Measurements from ENCODE around the gene FCRL2.

The FCRL2 gene

DNA sequence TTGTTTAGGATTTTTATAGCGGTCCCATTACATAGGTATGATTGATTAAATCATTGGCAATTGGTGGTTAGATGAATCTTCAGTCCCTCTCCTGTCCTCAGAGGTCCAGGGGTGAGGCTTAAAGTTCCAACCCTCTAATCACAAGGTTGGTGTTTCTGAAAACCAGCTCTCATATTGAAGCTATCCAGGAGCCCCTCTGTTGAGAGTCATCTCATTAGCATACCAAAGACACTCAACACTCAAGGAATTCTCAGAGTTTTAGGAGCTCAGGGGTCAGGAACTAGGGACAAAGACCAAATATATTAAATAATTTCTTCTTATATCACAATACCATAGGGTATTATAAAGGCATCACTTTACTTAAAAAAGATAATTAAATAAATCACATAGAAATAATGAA is 23.3 kb downstream of the FCRL2 start:
- no peak overlapping the region for H3K4me3 ChIP-seq (ENCODE audit: low read depth, low read length)
- H3K9me3 ChIP-seq (ENCODE audit: control insufficient read depth, insufficient read depth, low read depth, low read length), result no peaks in the 10 kb centered on the region
- no peaks in the 10 kb centered on the region for H3K4me1 ChIP-seq (ENCODE audit: control insufficient read depth, insufficient read depth, low read length)
- ChIA-PET CTCF (interaction anchor here (0.5 kb wide), 1 partner anchor 20 kb away, joined by 3 read pairs; no protein-coding TSS in a partner anchor), POLR2A (no interaction called here)
- no peak overlapping the region for H3K27ac ChIP-seq (ENCODE audit: extremely low read depth, low read depth, low read length)
- TF ChIP-seq, protein P1, sequence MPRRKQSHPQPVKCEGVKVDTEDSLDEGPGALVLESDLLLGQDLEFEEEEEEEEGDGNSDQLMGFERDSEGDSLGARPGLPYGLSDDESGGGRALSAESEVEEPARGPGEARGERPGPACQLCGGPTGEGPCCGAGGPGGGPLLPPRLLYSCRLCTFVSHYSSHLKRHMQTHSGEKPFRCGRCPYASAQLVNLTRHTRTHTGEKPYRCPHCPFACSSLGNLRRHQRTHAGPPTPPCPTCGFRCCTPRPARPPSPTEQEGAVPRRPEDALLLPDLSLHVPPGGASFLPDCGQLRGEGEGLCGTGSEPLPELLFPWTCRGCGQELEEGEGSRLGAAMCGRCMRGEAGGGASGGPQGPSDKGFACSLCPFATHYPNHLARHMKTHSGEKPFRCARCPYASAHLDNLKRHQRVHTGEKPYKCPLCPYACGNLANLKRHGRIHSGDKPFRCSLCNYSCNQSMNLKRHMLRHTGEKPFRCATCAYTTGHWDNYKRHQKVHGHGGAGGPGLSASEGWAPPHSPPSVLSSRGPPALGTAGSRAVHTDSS (tag by site-specific recombination; IDR thresholded peaks at IDR 0.05), result no peak
- no peak for TF ChIP-seq ZNF37A (tag by site-specific recombination; IDR thresholded peaks at IDR 0.05)
- TF ChIP-seq, protein P2, sequence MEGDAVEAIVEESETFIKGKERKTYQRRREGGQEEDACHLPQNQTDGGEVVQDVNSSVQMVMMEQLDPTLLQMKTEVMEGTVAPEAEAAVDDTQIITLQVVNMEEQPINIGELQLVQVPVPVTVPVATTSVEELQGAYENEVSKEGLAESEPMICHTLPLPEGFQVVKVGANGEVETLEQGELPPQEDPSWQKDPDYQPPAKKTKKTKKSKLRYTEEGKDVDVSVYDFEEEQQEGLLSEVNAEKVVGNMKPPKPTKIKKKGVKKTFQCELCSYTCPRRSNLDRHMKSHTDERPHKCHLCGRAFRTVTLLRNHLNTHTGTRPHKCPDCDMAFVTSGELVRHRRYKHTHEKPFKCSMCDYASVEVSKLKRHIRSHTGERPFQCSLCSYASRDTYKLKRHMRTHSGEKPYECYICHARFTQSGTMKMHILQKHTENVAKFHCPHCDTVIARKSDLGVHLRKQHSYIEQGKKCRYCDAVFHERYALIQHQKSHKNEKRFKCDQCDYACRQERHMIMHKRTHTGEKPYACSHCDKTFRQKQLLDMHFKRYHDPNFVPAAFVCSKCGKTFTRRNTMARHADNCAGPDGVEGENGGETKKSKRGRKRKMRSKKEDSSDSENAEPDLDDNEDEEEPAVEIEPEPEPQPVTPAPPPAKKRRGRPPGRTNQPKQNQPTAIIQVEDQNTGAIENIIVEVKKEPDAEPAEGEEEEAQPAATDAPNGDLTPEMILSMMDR (tag by site-specific recombination; IDR thresholded peaks at IDR 0.05), result no peak
- TF ChIP-seq ZNF48 (tag by site-specific recombination; IDR thresholded peaks at IDR 0.05), result no peak
- no peak for TF ChIP-seq ZNF175 (tag by site-specific recombination; IDR thresholded peaks at IDR 0.05)
- TF ChIP-seq, protein P3, sequence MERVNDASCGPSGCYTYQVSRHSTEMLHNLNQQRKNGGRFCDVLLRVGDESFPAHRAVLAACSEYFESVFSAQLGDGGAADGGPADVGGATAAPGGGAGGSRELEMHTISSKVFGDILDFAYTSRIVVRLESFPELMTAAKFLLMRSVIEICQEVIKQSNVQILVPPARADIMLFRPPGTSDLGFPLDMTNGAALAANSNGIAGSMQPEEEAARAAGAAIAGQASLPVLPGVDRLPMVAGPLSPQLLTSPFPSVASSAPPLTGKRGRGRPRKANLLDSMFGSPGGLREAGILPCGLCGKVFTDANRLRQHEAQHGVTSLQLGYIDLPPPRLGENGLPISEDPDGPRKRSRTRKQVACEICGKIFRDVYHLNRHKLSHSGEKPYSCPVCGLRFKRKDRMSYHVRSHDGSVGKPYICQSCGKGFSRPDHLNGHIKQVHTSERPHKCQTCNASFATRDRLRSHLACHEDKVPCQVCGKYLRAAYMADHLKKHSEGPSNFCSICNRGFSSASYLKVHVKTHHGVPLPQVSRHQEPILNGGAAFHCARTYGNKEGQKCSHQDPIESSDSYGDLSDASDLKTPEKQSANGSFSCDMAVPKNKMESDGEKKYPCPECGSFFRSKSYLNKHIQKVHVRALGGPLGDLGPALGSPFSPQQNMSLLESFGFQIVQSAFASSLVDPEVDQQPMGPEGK (tag by site-specific recombination; IDR thresholded peaks at IDR 0.05), result no peak
- no peak for TF ChIP-seq ZNF391 (tag by site-specific recombination; IDR thresholded peaks at IDR 0.05; ENCODE audit: borderline replicate concordance, low read depth)
- TF ChIP-seq, protein P4, sequence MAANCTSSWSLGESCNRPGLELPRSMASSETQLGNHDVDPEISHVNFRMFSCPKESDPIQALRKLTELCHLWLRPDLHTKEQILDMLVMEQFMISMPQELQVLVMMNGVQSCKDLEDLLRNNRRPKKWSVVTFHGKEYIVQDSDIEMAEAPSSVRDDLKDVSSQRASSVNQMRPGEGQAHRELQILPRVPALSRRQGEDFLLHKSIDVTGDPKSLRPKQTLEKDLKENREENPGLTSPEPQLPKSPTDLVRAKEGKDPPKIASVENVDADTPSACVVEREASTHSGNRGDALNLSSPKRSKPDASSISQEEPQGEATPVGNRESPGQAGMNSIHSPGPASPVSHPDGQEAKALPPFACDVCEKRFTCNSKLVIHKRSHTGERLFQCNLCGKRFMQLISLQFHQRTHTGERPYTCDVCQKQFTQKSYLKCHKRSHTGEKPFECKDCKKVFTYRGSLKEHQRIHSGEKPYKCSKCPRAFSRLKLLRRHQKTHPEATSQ (tag by site-specific recombination; IDR thresholded peaks at IDR 0.05), result no peak
- no peak for TF ChIP-seq ZNF292 (tag by site-specific recombination; IDR thresholded peaks at IDR 0.05; ENCODE audit: borderline replicate concordance, low read depth)
- no peak for TF ChIP-seq ZNF221 (tag by site-specific recombination; IDR thresholded peaks at IDR 0.05; ENCODE audit: borderline replicate concordance)
- no peak for TF ChIP-seq KLF8 (tag by site-specific recombination; IDR thresholded peaks at IDR 0.05)
- TF ChIP-seq, protein P5, sequence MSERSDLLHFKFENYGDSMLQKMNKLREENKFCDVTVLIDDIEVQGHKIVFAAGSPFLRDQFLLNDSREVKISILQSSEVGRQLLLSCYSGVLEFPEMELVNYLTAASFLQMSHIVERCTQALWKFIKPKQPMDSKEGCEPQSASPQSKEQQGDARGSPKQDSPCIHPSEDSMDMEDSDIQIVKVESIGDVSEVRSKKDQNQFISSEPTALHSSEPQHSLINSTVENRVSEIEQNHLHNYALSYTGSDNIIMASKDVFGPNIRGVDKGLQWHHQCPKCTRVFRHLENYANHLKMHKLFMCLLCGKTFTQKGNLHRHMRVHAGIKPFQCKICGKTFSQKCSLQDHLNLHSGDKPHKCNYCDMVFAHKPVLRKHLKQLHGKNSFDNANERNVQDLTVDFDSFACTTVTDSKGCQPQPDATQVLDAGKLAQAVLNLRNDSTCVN (tag by site-specific recombination; optimal IDR thresholded peaks at IDR 0.05), result no peak
- no peak for TF ChIP-seq ZNF350 (tag by site-specific recombination; IDR thresholded peaks at IDR 0.05)
- TF ChIP-seq, protein P6, sequence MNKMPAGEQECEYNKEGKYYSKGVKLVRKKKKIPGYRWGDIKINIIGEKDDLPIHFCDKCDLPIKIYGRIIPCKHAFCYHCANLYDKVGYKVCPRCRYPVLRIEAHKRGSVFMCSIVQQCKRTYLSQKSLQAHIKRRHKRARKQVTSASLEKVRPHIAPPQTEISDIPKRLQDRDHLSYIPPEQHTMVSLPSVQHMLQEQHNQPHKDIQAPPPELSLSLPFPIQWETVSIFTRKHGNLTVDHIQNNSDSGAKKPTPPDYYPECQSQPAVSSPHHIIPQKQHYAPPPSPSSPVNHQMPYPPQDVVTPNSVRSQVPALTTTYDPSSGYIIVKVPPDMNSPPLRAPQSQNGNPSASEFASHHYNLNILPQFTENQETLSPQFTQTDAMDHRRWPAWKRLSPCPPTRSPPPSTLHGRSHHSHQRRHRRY (tag by site-specific recombination; IDR thresholded peaks at IDR 0.05), result no peak
- no peaks in the 10 kb centered on the region for H3K36me3 ChIP-seq (ENCODE audit: control insufficient read depth in 2 of 2, insufficient read depth in 1 of 2, low read length in 2 of 2)

DNA sequence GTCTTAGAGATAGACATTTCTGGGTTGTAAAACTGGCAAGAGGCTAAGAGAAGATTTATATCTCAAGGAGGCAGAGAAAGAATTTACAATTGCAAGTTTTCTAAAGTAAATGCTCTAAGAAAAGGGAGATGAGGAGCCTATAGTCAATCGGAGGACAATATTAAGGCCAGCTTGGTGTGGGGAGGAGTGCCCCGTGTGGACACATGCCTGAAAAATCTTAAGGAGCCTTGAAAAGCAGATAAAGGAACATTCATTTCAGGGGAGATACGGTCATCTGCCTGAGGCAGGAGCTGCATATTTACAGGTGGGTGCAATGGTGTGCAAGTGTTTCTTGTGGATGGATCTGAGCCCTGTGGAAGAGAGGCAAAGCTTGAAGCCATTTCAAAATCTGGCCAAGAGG is 25.6 kb downstream of the FCRL2 start:
- TF ChIP-seq ZNF157 (tag by site-specific recombination; IDR thresholded peaks at IDR 0.05) (no peak), ZNF501 (tag by site-specific recombination; IDR thresholded peaks at IDR 0.05) (no peak), KLF10 (tag by site-specific recombination; IDR thresholded peaks at IDR 0.05) (no peak)
- no peak overlapping the region for H3K27ac ChIP-seq (ENCODE audit: extremely low read depth, low read depth, low read length)
- ChIA-PET POLR2A (no interaction called here), CTCF (interaction anchor here (0.8 to 1.5 kb wide), 2 partner anchors 11 to 18 kb away, joined by 3 read pairs; no protein-coding TSS in a partner anchor)
- no peaks in the 10 kb centered on the region for H3K36me3 ChIP-seq (ENCODE audit: control insufficient read depth in 2 of 2, insufficient read depth in 1 of 2, low read length in 2 of 2)
- H3K4me3 ChIP-seq (ENCODE audit: low read depth, low read length), result no peak overlapping the region
- no peaks in the 10 kb centered on the region for H3K4me1 ChIP-seq (ENCODE audit: control insufficient read depth, insufficient read depth, low read length)
- H3K9me3 ChIP-seq (ENCODE audit: control insufficient read depth, insufficient read depth, low read depth, low read length), result no peaks in the 10 kb centered on the region

Data from HEK293 (cell line).